Measurements from ENCODE around the gene CNP. TPM values are rescaled to one million over a fixed set of nuclear protein-coding genes. Genes with fewer than 3 reads are reported as not detected.

The CNP gene
- total RNA-seq, 1 experiment from 2014 or later: 45.7 TPM

DNA sequence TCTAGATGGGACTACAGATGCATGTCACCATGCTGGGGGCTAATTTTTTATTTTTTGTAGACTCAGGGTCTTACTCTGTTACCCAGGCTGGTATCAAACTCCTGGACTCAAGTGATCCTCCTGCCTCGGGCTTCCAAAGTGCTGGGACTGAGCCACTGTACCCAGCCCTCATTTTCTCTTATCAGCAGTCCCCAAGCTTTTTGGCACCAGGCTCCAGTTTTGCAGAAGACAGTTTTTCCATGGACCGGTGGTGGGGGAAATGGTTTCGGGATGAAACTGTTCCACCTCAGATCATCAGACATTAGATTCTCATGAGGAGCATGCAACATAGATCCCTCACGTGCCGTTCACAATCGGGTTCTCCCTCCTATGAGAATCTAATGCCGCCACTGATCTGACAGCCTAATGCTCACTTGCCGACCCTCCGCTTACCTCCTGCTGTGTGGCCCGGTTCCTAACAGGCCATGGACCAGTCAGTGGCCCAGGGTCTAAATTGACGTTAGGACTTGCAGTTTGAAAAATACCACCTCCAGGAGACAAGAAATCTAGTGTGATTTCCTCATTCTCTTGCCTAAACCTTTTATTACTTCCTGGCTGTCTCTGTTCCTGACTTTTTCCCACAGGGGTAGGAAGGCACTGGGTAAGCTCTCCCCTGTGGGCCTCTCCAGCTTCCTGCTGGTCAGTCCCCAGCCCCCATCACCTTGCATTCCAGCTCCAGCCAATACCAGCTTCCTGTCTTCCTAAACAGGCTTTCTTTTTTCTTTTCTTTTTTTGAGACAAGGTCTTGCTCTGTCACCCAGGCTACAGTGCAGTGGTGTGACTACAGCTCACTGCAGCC, 9.3 kb upstream of the CNP start:
- no peaks in the 10 kb centered on the region for H3K36me3 ChIP-seq
- H3K9me3 ChIP-seq (replicated peaks): no peaks in the 10 kb centered on the region
- no peaks in the 10 kb centered on the region for H3K27me3 ChIP-seq (replicated peaks)
- H3K27ac ChIP-seq: no peak overlapping the region
- no peak overlapping the region for H3K4me3 ChIP-seq
- H3K4me1 ChIP-seq (replicated peaks): peaks cover 12% of the 10 kb centered on the region
- DNase-seq (ENCODE audit: low read depth in 1 of 2, low spot score in 2 of 2): no peak

DNA sequence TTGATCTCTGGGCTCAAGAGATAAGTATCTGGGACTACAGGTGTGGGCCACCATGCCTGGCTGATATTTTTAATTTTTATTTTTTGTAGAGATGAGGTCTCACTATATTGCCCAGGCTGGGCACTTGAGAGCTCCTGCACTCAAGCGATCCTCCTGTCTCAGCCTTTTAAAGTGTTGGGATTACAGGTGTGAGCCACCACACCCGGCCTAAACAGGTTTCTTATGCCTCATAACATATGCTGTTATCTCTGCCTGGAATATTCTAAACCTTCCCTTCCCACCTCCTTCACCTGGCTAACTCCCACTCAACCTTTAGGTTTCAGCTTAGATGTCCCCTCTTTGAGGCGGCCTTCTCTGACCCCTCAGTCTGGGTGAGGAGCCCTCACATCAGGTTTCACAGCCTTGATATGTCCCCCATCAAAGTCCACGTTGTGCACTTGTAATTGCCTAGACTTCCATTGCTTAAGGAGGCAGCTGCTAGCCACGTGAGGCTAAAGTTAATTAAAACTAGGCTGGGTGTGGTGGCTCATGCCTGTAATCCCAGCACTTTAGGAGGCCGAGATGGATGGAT, 8.6 kb upstream of the CNP start:
- Histone ChIP-seq H3K36me3 (no peaks in the 10 kb centered on the region), H3K27ac (no peak overlapping the region), H3K4me3 (no peak overlapping the region), H3K9me3 (replicated peaks) (no peaks in the 10 kb centered on the region), H3K27me3 (replicated peaks) (no peaks in the 10 kb centered on the region), H3K4me1 (replicated peaks) (peaks cover 12% of the 10 kb centered on the region)
- no peak for DNase-seq (ENCODE audit: low read depth in 1 of 2, low spot score in 2 of 2)

DNA sequence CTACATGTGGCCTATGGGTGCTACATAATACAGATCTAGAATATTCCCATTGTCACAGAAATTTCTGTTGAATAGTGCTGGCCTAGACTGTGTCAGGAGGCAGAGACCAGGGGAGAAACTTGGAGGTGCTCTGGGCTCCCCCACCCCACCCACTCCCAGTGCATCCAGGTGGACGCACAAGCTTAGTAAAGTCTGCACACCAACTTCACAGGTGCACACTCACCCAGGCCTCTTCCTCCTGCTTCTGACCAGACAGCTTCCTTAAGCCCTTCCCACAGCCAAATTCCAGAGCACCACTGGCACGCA, 7.6 kb upstream of the CNP start:
- Histone ChIP-seq H3K4me3 (no peak overlapping the region), H3K36me3 (no peaks in the 10 kb centered on the region), H3K27ac (no peak overlapping the region), H3K9me3 (replicated peaks) (no peaks in the 10 kb centered on the region), H3K4me1 (replicated peaks) (peaks cover 12% of the 10 kb centered on the region), H3K27me3 (replicated peaks) (no peaks in the 10 kb centered on the region)
- DNase-seq (ENCODE audit: low read depth in 1 of 2, low spot score in 2 of 2): no peak

DNA sequence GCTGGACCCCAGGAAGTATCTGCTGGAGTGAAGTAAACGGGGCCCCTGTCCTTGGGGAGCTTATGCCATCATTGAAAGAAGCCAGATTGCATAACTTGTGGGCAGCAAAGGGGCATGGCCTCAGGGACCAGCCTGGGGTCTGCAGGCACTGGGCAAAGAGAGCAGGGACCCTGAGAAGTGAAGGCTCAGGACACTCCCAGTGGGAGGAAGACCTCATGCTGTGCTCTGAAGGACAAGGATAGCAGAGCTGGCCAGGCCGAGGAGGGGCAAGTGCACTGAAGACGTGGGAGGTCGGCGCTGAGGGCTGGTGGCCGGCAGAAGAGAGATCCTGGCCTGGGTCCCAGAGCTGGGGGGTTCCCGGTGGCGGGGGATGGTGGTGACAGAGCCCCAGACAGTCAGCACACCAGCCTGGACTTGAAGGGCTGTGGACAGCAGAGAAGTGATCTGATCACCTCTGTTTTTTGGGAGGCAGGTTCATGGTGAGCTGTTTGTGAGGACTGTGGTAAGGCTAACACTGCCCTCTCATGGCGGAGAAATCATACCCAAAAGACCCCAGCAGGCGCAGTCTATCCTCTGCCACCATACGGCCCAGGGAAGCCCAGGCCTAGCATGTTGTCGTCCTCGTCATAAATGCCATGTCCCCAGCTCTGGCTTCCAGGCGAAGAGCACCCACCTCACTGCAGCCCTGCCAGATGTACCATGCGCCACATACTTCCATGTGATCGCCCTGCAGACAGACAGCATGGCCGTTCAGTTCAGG, 7.1 kb upstream of the CNP start:
- no peak overlapping the region for H3K4me3 ChIP-seq
- peaks cover 12% of the 10 kb centered on the region for H3K4me1 ChIP-seq (replicated peaks)
- no peak for DNase-seq (ENCODE audit: low read depth in 1 of 2, low spot score in 2 of 2)
- no peaks in the 10 kb centered on the region for H3K9me3 ChIP-seq (replicated peaks)
- no peaks in the 10 kb centered on the region for H3K27me3 ChIP-seq (replicated peaks)
- no peaks in the 10 kb centered on the region for H3K36me3 ChIP-seq
- no peak overlapping the region for H3K27ac ChIP-seq

DNA sequence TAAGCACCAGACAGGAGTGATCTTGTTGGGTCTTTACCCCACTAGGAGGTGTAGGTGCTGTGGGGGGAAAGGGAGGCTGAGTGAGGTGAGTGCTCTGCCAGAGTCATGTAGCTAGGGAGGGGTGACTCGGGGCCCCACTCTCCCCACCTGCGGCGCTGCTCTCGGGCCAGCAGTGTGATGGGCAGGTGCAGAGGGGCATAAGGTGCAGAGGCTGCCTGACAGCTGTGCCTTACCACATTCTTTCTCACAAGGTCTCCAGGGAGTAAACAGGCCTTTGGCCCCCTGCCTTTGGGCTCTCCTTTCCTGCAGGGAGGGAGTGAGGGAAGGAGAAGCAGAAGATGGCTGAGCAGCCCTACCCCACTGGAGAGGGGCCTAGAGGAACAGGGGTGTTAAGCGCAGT, 4.5 kb upstream of the CNP start:
- H3K36me3 ChIP-seq: 0 out of 2 replicates have a peak, but pooled peaks cover 4% of the 10 kb centered on the region
- no peak for DNase-seq (ENCODE audit: low read depth in 1 of 2, low spot score in 2 of 2)
- H3K27ac ChIP-seq: no peak overlapping the region
- no peaks in the 10 kb centered on the region for H3K9me3 ChIP-seq (replicated peaks)
- peaks cover 17% of the 10 kb centered on the region for H3K4me1 ChIP-seq (replicated peaks)
- H3K4me3 ChIP-seq: no peak overlapping the region
- H3K27me3 ChIP-seq (replicated peaks): no peaks in the 10 kb centered on the region

DNA sequence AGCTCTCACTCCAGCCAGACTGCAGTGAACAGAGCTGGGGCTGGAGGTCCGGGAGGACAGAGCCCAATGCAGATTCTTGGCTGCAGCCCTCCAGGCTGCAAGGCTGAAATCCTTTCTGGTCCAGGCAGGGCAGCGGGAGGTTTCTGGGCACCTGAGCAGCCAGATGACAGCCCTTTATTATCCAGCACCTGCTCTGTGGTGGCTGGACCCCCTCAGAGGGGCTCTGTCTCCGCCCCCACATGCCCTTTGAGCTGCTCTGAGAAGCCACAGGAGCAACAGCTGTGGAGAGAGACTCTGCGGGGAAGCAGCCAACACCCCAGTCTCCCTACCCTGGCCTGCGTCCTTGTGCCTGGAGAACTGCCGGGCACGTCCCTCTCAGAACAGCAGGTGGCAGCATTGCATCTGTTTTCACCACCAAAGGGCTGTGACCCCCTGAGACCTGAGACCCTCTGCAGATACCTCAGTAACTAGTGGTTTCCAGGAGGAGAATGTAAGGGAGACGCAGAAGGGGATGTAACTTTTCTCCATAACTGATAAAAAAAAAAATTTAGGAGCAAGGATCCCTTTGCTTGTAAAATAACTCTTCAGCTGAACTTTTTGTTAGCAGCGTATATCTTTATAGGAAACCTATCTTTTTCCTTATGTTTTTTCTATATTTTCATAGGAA, 3.7 kb upstream of the CNP start:
- H3K36me3 ChIP-seq: peaks cover 9% of the 10 kb centered on the region
- H3K9me3 ChIP-seq (replicated peaks): no peaks in the 10 kb centered on the region
- H3K27ac ChIP-seq: no peak overlapping the region
- H3K4me3 ChIP-seq: no peak overlapping the region
- peak; percentile 44 to 68 for DNase-seq (ENCODE audit: low read depth in 1 of 2, low spot score in 2 of 2)
- H3K4me1 ChIP-seq (replicated peaks): peaks cover 17% of the 10 kb centered on the region
- no peaks in the 10 kb centered on the region for H3K27me3 ChIP-seq (replicated peaks)

DNA sequence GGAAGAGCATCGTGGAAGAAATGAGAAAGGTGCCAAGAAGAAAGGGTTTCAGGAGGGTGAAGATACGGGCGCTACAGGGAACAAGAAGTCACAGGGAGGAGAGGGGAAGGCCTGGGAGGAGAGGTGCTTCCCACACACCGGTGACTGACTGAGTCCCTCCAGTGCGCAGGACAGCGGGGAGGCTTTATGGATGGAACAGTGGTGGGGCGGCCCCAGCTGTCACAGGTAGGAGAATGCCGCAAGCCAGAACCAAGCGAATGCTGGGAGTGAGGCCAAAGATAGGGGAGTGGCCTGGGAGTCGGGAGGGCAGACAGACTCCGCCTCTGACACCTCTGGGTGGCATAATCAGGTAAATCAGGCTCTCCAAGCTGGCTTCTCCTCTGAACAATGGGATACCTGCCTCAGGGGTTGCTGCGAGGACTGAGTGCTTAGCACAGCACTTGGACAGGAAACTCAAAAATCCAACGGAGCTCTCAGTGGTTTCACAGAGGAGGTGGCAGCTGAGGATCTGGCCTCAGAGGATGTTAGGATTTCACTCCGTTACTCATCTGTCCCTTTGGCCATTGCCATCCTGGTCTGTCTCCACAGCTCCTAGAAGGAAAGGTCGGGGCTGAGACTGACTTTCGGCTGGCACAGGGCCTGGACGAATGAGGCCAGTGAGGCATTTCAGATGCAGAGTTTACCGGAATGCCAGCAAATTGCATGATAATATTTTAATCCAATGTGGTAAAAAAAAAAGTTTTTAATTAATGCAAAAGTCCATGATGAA, 717 bp upstream of the CNP start:
- Histone ChIP-seq H3K27me3 (replicated peaks) (no peaks in the 10 kb centered on the region), H3K27ac (no peak overlapping the region), H3K36me3 (peaks cover 34% of the 10 kb centered on the region), H3K9me3 (replicated peaks) (no peaks in the 10 kb centered on the region), H3K4me3 (peak overlapping the region; percentile 74), H3K4me1 (replicated peaks) (peaks cover 10% of the 10 kb centered on the region)
- DNase-seq (ENCODE audit: low read depth in 1 of 2, low spot score in 2 of 2): peak in 1 of 2 experiments; percentile 19

DNA sequence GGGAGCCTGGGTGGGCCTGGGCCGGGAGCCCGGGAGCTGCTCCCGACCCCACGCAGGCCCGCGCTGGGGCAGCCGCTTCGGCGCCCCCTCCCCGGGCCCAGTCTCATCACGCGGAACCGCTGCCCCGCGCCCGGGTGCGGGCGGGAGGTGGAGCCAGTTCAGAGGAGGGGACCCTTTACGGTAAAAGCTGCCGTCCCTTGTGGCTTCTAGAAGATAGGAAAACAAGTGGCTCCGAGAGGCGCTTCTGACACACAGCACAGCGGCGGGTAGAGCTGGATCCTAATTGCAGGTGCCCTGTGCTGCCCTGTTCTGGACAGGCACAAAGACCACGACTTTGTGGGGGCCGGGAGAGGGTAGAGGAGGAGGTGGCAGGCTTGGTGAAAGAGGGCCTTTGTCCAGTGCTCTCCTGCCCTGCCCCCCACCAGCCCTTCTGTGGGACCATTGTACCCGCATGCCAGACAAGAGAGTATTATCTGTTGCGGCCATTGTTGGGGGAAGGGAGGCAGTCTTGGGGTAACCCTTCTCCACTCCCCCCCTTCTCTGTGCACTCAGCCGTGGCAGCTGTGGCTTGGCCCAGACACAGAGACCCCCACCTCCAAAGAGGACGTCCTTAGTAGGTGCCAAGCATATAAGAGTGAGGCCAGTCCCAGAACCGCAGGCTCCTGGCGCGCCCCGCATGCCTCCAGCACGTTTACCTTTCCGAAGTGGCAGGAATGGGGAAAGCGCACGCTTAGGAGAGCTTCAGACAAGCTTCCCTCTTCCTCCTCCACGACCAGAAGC, 736 bp downstream of the CNP start:
- Histone ChIP-seq H3K27ac (peak overlapping the region; percentile 49), H3K9me3 (replicated peaks) (no peaks in the 10 kb centered on the region), H3K27me3 (replicated peaks) (no peaks in the 10 kb centered on the region), H3K36me3 (peaks cover 48% of the 10 kb centered on the region), H3K4me1 (replicated peaks) (peaks cover 10% of the 10 kb centered on the region), H3K4me3 (peak overlapping the region; percentile 74)
- no peak for DNase-seq (ENCODE audit: low read depth in 1 of 2, low spot score in 2 of 2)

DNA sequence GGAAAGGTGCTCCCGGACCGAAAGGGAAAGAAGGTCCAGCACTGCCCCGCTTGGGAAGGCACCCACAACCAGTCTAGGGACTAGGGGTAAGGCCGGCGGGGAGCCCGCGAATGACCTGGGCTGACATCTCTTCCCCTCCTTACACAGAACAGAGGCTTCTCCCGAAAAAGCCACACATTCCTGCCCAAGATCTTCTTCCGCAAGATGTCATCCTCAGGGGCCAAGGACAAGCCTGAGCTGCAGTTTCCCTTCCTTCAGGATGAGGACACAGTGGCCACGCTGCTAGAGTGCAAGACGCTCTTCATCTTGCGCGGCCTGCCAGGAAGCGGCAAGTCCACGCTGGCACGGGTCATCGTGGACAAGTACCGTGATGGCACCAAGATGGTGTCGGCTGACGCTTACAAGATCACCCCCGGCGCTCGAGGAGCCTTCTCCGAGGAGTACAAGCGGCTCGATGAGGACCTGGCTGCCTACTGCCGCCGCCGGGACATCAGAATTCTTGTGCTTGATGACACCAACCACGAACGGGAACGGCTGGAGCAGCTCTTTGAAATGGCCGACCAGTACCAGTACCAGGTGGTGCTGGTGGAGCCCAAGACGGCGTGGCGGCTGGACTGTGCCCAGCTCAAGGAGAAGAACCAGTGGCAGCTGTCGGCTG, 1.5 kb downstream of the CNP start:
- no peaks in the 10 kb centered on the region for H3K27me3 ChIP-seq (replicated peaks)
- H3K27ac ChIP-seq: no peak overlapping the region
- H3K36me3 ChIP-seq: peaks cover 55% of the 10 kb centered on the region
- peaks cover 10% of the 10 kb centered on the region for H3K4me1 ChIP-seq (replicated peaks)
- peak overlapping the region; percentile 74 for H3K4me3 ChIP-seq
- no peaks in the 10 kb centered on the region for H3K9me3 ChIP-seq (replicated peaks)
- DNase-seq (ENCODE audit: low read depth in 1 of 2, low spot score in 2 of 2): no peak

DNA sequence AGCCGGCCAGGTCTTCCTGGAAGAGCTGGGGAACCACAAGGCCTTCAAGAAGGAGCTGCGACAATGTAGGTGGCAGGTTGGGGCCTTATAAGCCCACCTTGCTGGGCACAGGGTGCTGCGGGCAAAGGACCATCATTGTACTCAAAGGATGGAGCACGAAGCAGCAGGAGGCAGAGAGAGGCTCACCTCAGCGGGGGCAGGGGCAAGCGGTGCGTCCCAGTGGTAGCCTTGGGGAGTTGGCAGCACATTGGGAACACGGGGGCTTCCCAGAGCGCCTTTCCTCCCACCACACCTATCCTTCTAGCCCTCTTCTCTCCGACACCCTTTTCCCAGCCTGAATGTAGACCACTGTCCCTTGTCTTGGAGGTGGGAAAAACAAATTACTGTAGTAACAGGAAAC, 2.1 kb downstream of the CNP start:
- peaks cover 10% of the 10 kb centered on the region for H3K4me1 ChIP-seq (replicated peaks)
- no peaks in the 10 kb centered on the region for H3K27me3 ChIP-seq (replicated peaks)
- H3K9me3 ChIP-seq (replicated peaks): no peaks in the 10 kb centered on the region
- H3K36me3 ChIP-seq: peaks cover 61% of the 10 kb centered on the region
- no peak overlapping the region for H3K4me3 ChIP-seq
- no peak for DNase-seq (ENCODE audit: low read depth in 1 of 2, low spot score in 2 of 2)
- H3K27ac ChIP-seq: no peak overlapping the region

DNA sequence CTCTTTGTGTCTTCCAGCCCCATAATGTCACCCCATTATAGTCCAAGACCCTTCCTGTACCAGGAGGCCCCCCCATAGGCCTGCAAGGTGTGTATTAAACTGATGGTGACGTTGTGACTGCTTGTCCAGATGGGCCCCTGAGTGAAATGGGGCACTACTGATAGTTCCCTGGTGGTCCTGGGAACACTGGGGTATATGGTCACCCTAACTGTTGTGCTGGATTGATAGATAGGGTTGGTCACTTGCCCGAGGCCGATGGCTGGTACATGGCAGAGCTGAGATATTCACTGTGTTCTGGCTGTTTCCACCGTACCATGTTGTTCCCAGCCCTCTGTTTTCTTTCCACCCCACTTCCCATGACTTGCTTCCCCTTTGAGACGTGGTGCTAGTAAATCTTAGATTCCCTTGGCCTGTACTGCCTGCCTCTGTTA, 4.3 kb downstream of the CNP start:
- Histone ChIP-seq H3K36me3 (peaks cover 83% of the 10 kb centered on the region), H3K27ac (no peak overlapping the region), H3K27me3 (replicated peaks) (no peaks in the 10 kb centered on the region), H3K9me3 (replicated peaks) (no peaks in the 10 kb centered on the region), H3K4me3 (no peak overlapping the region), H3K4me1 (replicated peaks) (peaks cover 7% of the 10 kb centered on the region)
- DNase-seq (ENCODE audit: low read depth in 1 of 2, low spot score in 2 of 2): no peak

DNA sequence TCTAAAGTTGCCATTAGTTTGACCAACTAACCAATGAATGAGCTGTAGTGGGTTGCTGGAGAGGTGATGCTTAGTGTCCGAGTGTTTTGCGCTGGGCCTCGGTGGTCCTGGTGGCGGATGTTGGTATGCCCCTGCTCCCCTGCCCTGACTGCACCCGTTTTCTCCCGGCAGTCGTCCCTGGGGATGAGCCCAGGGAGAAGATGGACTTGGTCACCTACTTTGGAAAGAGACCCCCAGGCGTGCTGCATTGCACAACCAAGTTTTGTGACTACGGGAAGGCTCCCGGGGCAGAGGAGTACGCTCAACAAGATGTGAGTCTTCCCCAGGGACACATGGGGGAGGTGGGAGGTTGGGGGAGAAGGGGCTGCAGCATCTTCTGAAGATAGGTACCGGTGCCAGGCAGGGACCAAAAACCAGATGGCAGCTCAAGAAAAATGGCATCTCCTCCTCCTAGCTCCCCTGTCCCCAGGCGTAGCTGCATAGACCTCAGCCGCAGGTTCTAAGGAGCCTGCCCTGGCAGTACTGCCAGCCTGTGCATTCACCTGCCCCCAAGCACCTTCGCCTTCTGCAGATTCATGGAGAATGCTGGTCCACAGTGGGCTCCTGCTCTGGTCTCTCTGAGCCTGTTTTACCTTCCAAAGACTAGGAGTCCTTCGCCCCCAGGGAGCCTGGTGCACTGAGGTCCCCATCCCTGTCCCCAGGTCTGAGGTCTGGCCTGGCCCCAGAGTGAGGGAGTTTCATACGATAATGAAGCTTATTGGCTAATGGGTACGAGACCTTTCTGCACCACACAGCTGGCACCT, 5.3 kb downstream of the CNP start:
- Histone ChIP-seq H3K27me3 (replicated peaks) (no peaks in the 10 kb centered on the region), H3K9me3 (replicated peaks) (no peaks in the 10 kb centered on the region), H3K4me3 (no peak overlapping the region), H3K4me1 (replicated peaks) (peaks cover 6% of the 10 kb centered on the region), H3K36me3 (peaks cover 90% of the 10 kb centered on the region), H3K27ac (no peak overlapping the region)
- no peak for DNase-seq (ENCODE audit: low read depth in 1 of 2, low spot score in 2 of 2)

All from SJSA1 (cell line).